Retina (tissue), 1 donor: ENCODE results near the gene IL13RA1.
A peak's percentile ranks its signal among the peaks of the same experiment; 100 is the strongest.
"Not testable (repeated sequence)": the region's sequence is repeated elsewhere in the genome, so short reads cannot be mapped to it uniquely, and the experiment has no call there.

ENCODE experiments used
- DNase-seq: peaks from one replicate; pipeline ENCODE4 v3.0.0-alpha.2; 2016

The IL13RA1 gene

DNA sequence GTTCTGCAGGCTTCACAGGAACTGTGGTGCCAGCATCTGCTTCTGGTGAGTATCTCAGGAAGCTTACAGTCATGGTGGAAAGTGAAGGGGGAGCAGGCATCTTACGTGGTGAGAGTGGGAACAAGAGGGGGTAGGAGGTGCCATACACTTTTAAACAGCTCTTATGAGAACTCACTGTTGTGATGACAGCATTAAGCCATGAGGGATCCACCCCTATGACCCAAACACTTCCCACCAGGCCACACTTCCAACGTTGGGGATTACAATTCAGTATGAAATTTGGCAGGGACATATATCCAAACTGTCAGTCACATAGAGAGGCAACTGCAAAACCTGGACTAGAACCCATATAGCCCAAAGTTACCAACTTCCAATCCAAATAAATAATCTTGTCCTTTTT lies 53.1 kb downstream of the IL13RA1 start:
- DNase-seq: no peak

- no peak for DNase-seq
These were observed 53.5 kb downstream of the IL13RA1 start for GRCh38 chrX:118780911-118781310.

- DNase-seq: no peak
These were observed 68.3 kb downstream of the IL13RA1 start for GRCh38 chrX:118795528-118796280.

DNA sequence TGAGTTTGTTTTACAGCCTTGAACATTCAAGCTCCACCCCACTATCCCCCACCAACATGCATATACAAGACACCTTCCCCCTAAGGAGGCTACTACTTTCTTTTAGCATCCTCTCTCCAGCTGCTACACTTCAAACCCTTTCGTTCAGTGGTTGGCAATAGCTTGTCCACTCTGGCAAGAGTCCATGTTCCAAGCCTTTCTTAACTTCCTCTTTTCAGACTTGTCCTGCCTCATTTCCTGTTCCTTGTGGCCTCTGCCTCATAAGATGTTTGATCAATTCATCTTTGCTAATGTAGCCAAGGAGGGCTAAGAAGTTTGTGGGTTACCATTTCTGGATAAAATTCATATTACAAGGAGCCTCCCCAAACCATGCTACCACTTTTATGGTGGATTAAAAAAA lies 75.5 kb downstream of the IL13RA1 start:
- DNase-seq: no peak

- peak; percentile 36 for DNase-seq
These were observed 80.0 kb downstream of the IL13RA1 start for GRCh38 chrX:118807151-118808017.

- DNase-seq: not testable (repeated sequence)
These were observed 89.9 kb downstream of the IL13RA1 start for GRCh38 chrX:118817257-118817656.

- peak; percentile 86 for DNase-seq
These were observed 96.1 kb downstream of the IL13RA1 start, which contains the start of gene ZCCHC12 for GRCh38 chrX:118823263-118824172. ZCCHC12 (plus strand) TSS chrX:118823824; CDS start chrX:118825245, 1,421 bp downstream.

DNA sequence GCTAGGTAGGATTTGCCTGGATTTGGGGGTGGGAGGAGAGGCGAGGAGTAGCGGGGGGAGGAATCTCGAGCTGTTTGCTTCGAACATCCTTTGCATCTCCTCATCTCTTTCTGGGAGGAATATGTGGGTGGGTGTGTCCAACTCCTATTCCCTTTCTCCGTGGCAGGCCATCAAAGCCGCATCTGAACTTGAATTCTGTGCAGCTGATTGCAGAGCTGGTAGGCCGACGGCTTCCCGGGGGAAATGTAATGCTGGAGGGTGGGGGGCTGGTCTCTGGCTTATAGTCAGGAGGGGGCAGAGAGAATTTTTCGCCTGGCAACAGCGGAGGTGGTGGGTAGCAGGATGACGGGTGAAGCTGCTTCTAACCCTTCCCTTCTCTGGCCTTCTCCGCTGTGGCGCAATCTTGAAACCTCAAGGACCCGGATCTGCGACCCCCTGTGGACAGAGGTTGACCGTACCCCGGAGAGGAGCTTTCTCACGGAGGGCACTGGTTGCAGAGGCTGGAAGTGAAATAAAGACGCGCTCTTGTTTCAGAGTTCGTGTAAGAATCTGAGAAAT lies 96.8 kb downstream of the IL13RA1 start:
- DNase-seq: peak; percentile 55

GRCh38 chrX:118825227-118825626 lies 97.8 kb downstream of the IL13RA1 start:
- DNase-seq: peak; percentile 23

GRCh38 chrX:118839334-118839958 lies 112.0 kb downstream of the IL13RA1 start:
- peak; percentile 87 for DNase-seq
